Measurements from ENCODE around the gene ITIH3.

GRCh38 chr3:52783211-52783555, 11.4 kb upstream of the ITIH3 start:
- no peak for TF ChIP-seq EZH2 (IDR thresholded peaks at IDR 0.05)
- TF ChIP-seq, protein P1, sequence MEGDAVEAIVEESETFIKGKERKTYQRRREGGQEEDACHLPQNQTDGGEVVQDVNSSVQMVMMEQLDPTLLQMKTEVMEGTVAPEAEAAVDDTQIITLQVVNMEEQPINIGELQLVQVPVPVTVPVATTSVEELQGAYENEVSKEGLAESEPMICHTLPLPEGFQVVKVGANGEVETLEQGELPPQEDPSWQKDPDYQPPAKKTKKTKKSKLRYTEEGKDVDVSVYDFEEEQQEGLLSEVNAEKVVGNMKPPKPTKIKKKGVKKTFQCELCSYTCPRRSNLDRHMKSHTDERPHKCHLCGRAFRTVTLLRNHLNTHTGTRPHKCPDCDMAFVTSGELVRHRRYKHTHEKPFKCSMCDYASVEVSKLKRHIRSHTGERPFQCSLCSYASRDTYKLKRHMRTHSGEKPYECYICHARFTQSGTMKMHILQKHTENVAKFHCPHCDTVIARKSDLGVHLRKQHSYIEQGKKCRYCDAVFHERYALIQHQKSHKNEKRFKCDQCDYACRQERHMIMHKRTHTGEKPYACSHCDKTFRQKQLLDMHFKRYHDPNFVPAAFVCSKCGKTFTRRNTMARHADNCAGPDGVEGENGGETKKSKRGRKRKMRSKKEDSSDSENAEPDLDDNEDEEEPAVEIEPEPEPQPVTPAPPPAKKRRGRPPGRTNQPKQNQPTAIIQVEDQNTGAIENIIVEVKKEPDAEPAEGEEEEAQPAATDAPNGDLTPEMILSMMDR (IDR thresholded peaks at IDR 0.05) = no peak

Measured in neural progenitor cell (in vitro differentiated cells).